B cell (primary cell): ENCODE data around the gene TCF7L2. TPM values are rescaled to one million over a fixed set of nuclear protein-coding genes. Genes with fewer than 3 reads are reported as not detected.

Source experiments
- ATAC-seq: fragments of 200-7000 bp; cut with Tn5 transposase; one replicate; pipeline ENCODE4 v1.10.0; 2021; ENCODE audit warnings: low read depth, mild to moderate bottlenecking, moderate number of reproducible peaks, moderate library complexity
- CTCF ChIA-PET: fragments of 350-600 bp; sonication (Branson Sonifier 250); formaldehyde crosslinking; loops from one replicate; lab custom pipeline; 2021; ENCODE audit warnings: antibody characterized with exemption, inconsistent platforms; lab: Charles Lee
- POLR2A ChIA-PET: fragments of 350-600 bp; sonication (Branson Sonifier 250); formaldehyde crosslinking; loops from one replicate; lab custom pipeline; 2021; ENCODE audit warnings: antibody characterized with exemption; lab: Charles Lee
- DNase-seq: peaks from one replicate; pipeline ENCODE4 v3.0.0; 2013
- H2AFZ ChIP-seq: 2 replicates; pipeline ENCODE4 v1.6.1; 2012; ENCODE audit warnings: mild to moderate bottlenecking, low read depth, low read length; ENCODE audit not compliant: insufficient read depth, poor library complexity, severe bottlenecking
- H3K27ac ChIP-seq, 2 donors: 1 replicate in 1 of 2; 2 replicates in 1 of 2; pipeline ENCODE4 v1.5.1; 2012 to 2013; ENCODE audit warnings: low read length in 2 of 2, mild to moderate bottlenecking in 2 of 2, moderate library complexity in 1 of 2
- H3K27me3 ChIP-seq, 4 experiments: fragments of 200-600 bp in 1 of 4; sonication (generic) in 1 of 4; replicated peaks in 1 of 4; 1 replicate in 2 of 4; 2 replicates in 2 of 4; pipeline versions ENCODE4 v1.6.1 to v1.7.0; 2013 to 2016; ENCODE audit warnings: low read length in 3 of 4, mild to moderate bottlenecking in 2 of 4, mixed read lengths in 1 of 4, moderate library complexity in 1 of 4; ENCODE audit not compliant: insufficient read depth in 4 of 4, control insufficient read depth in 3 of 4; ENCODE audit errors: control extremely low read depth in 1 of 4
- H3K36me3 ChIP-seq, 2 experiments: replicated peaks in 1 of 2; 1 replicate in 1 of 2; 2 replicates in 1 of 2; pipeline versions ENCODE4 v1.6.1 to v1.7.1; 2013; ENCODE audit warnings: low read length in 1 of 2; ENCODE audit not compliant: insufficient read depth in 2 of 2, control insufficient read depth in 1 of 2; ENCODE audit errors: control extremely low read depth in 1 of 2, extremely low read depth in 1 of 2
- H3K4me1 ChIP-seq, 2 donors: fragments of 200-600 bp in 1 of 2; sonication (generic) in 1 of 2; 1 replicate in 1 of 2; 2 replicates in 1 of 2; pipeline versions ENCODE4 v1.5.1 to v1.6.1; 2013 to 2017; ENCODE audit warnings: low read length in 2 of 2; ENCODE audit not compliant: control insufficient read depth in 2 of 2, insufficient read depth in 2 of 2
- H3K4me2 ChIP-seq: replicated peaks from 2 replicates; pipeline ENCODE3; 2012; ENCODE audit warnings: mild to moderate bottlenecking, low read depth, low read length; ENCODE audit not compliant: poor library complexity, severe bottlenecking
- H3K4me3 ChIP-seq, 5 experiments: fragments of 200-600 bp in 1 of 5; sonication (generic) in 1 of 5; 1 replicate in 3 of 5; 2 replicates in 2 of 5; pipeline versions ENCODE4 v1.5.1 to v1.7.0; 2011 to 2016; ENCODE audit warnings: low read length in 4 of 5, mild to moderate bottlenecking in 4 of 5, low read depth in 2 of 5, control low read depth in 1 of 5, moderate library complexity in 1 of 5; ENCODE audit not compliant: insufficient read depth in 1 of 5; ENCODE audit errors: control extremely low read depth in 1 of 5, extremely low read depth in 1 of 5
- H3K79me2 ChIP-seq: fragments of 200-600 bp; sonication (generic); one replicate; pipeline ENCODE4 v1.6.0; 2016; ENCODE audit warnings: low read length; ENCODE audit not compliant: control insufficient read depth, insufficient read depth
- H3K9ac ChIP-seq: fragments of 200-600 bp; sonication (generic); 2 replicates; pipeline ENCODE4 v1.6.1; 2017; ENCODE audit warnings: mild to moderate bottlenecking, low read length, moderate library complexity
- H3K9me3 ChIP-seq, 3 donors: one replicate each; pipeline versions ENCODE4 v1.6.1 to v1.7.1; 2013; ENCODE audit warnings: low read length in 2 of 3; ENCODE audit not compliant: control insufficient read depth in 2 of 3, insufficient read depth in 1 of 3; ENCODE audit errors: control extremely low read depth in 1 of 3
- H4K20me1 ChIP-seq: 2 replicates; pipeline ENCODE4 v1.6.0; 2012; ENCODE audit warnings: mild to moderate bottlenecking, low read length; ENCODE audit not compliant: insufficient read depth, control insufficient read depth, poor library complexity, severe bottlenecking
- H3K27ac Mint-ChIP-seq: one replicate; pipeline ENCODE4 v1.8.0; 2021; ENCODE audit warnings: mixed read lengths
- H3K27me3 Mint-ChIP-seq: one replicate; pipeline ENCODE4 v1.8.0; 2021; ENCODE audit warnings: mixed read lengths
- H3K4me1 Mint-ChIP-seq: one replicate; pipeline ENCODE4 v1.8.0; 2021; ENCODE audit warnings: mixed read lengths
- H3K4me3 Mint-ChIP-seq: one replicate; pipeline ENCODE4 v1.8.0; 2021; ENCODE audit warnings: mixed read lengths
- H3K9me3 Mint-ChIP-seq: one replicate; pipeline ENCODE4 v1.8.0; 2022; ENCODE audit warnings: mixed read lengths; ENCODE audit not compliant: insufficient read depth
- CTCF ChIP-seq: fragments of 200-600 bp; IDR thresholded peaks from one replicate; pipeline ENCODE4 v1.8.0; 2022; ENCODE audit warnings: antibody characterized with exemption, mild to moderate bottlenecking
- EZH2 ChIP-seq: IDR thresholded peaks from 2 replicates; pipeline ENCODE4 v1.6.1; 2012; ENCODE audit warnings: borderline replicate concordance, low read depth, mild to moderate bottlenecking, moderate library complexity, low read length; ENCODE audit not compliant: insufficient read depth, poor library complexity, severe bottlenecking
- WGBS: methylation state at CpG from one replicate; pipeline ENCODE4 v1.1.5; 2013; ENCODE audit warnings: missing lambda C conversion rate; ENCODE audit not compliant: insufficient coverage; 5-methylcytosine and 5-hydroxymethylcytosine counted together
- intact Hi-C: fragments of 100-400 bp; cut with micrococcal nuclease; formaldehyde crosslinking; loops from one replicate; pipeline ENCODE4 v1.10.0; 2022
- polyA plus RNA-seq: library from polyadenylated mRNA; depleted of rRNA; stranded (reverse); fragments of >200 nt; gene quantifications from 2 replicates; pipeline ENCODE4 v1.2.3, GENCODE V29; 2012
- total RNA-seq, 2 donors: library from RNA; stranded (reverse); fragments of 120-200 nt in 1 of 2; gene quantifications; 1 replicate in 1 of 2; 2 replicates in 1 of 2; pipeline versions ENCODE4 v1.2.3 to v1.2.4, GENCODE V29; 2013 to 2022

TCF7L2 gene
- total and polyA plus RNA-seq, 2 donors (not counting 1 experiment from before 2014, with no cell fraction given): 0.48 to 1.1 TPM

- DNase-seq (no peak), ATAC-seq (no peak)
- no peaks in the 10 kb centered on the region for H3K4me1 Mint-ChIP-seq
- peaks cover 0 to 20% (median 14%) of the 10 kb centered on the region in 4 experiments for H3K27me3 ChIP-seq
- peaks cover 59% of the 10 kb centered on the region for H3K27me3 Mint-ChIP-seq
- H3K4me2 ChIP-seq: no peak overlapping the region
- intact Hi-C loops: no loop called here
- H3K4me1 ChIP-seq: no peaks in the 10 kb centered on the region
- H3K9me3 Mint-ChIP-seq: no peaks in the 10 kb centered on the region
- H3K9ac ChIP-seq: no peak overlapping the region
- H4K20me1 ChIP-seq: no peaks in the 10 kb centered on the region
- no peak overlapping the region for H3K27ac Mint-ChIP-seq
- no peak overlapping the region for H2AFZ ChIP-seq
- no peaks in the 10 kb centered on the region for H3K36me3 ChIP-seq
- POLR2A ChIA-PET: no interaction called here
- H3K4me3 ChIP-seq: no peak overlapping the region
- H3K79me2 ChIP-seq: no peaks in the 10 kb centered on the region
- H3K9me3 ChIP-seq: peaks cover 0 to 4% (median 3%) of the 10 kb centered on the region in 3 donors
- no peak overlapping the region for H3K4me3 Mint-ChIP-seq
- CTCF ChIA-PET: no interaction called here
- WGBS: no CpG with 5 or more reads among the region's 2 CpGs
- no peak overlapping the region for H3K27ac ChIP-seq
- TF ChIP-seq CTCF (no peak), EZH2 (no peak)
These were observed 19.5 kb downstream of the TCF7L2 start for GRCh38 chr10:112969542-112969941.

- Histone ChIP-seq H3K27me3 (peaks cover 0 to 20% (median 14%) of the 10 kb centered on the region in 4 experiments), H3K4me2 (no peak overlapping the region), H3K27ac (no peak overlapping the region), H3K9me3 (peaks cover 0 to 4% (median 3%) of the 10 kb centered on the region in 3 donors), H3K4me3 (no peak overlapping the region), H3K79me2 (no peaks in the 10 kb centered on the region), H2AFZ (no peak overlapping the region), H4K20me1 (no peaks in the 10 kb centered on the region), H3K36me3 (no peaks in the 10 kb centered on the region), H3K9ac (no peak overlapping the region), H3K4me1 (no peaks in the 10 kb centered on the region)
- no peak overlapping the region for H3K27ac Mint-ChIP-seq
- ChIA-PET CTCF (no interaction called here), POLR2A (no interaction called here)
- H3K27me3 Mint-ChIP-seq: peaks cover 56% of the 10 kb centered on the region
- H3K9me3 Mint-ChIP-seq: no peaks in the 10 kb centered on the region
- no peaks in the 10 kb centered on the region for H3K4me1 Mint-ChIP-seq
- no peak for TF ChIP-seq EZH2
- no peak for TF ChIP-seq CTCF
- H3K4me3 Mint-ChIP-seq: no peak overlapping the region
- no CpG with 5 or more reads among the region's 4 CpGs for WGBS
- no peak for DNase-seq
- intact Hi-C loops: no loop called here
- no peak for ATAC-seq
These were observed 20.0 kb downstream of the TCF7L2 start for GRCh38 chr10:112970021-112970420.
